Esophagus muscularis mucosa (tissue), 4 donors: ENCODE results near the gene BTG2.
A peak's percentile ranks its signal among the peaks of the same experiment; 100 is the strongest.

ENCODE experiments used
- EP300 ChIP-seq: sonication (generic); formaldehyde crosslinking; IDR thresholded peaks from one replicate; pipeline ENCODE4 v1.6.1; 2017; ENCODE audit warnings: antibody characterized with exemption
- POLR2A ChIP-seq: fragments of 450-650 bp; IDR thresholded peaks from one replicate; pipeline ENCODE4 v1.6.1; 2017; ENCODE audit warnings: antibody characterized with exemption, moderate library complexity, mild to moderate bottlenecking, low read depth
- POLR2AphosphoS5 ChIP-seq, 2 donors: sonication (generic); formaldehyde crosslinking; IDR thresholded peaks; one replicate each; pipeline ENCODE4 v1.6.1; 2017; ENCODE audit warnings: antibody characterized with exemption in 2 of 2
- TF ChIP-seq, protein P1 (sequence below), 3 experiments: fragments of 200-600 bp in 2 of 3; fragments of 450-650 bp in 1 of 3; sonication (generic) in 2 of 3; IDR thresholded peaks; one replicate each; pipeline ENCODE4 v1.5.1; 2017 to 2019; ENCODE audit warnings: antibody characterized with exemption in 3 of 3, mild to moderate bottlenecking in 2 of 3, moderate library complexity in 1 of 3

DNA sequence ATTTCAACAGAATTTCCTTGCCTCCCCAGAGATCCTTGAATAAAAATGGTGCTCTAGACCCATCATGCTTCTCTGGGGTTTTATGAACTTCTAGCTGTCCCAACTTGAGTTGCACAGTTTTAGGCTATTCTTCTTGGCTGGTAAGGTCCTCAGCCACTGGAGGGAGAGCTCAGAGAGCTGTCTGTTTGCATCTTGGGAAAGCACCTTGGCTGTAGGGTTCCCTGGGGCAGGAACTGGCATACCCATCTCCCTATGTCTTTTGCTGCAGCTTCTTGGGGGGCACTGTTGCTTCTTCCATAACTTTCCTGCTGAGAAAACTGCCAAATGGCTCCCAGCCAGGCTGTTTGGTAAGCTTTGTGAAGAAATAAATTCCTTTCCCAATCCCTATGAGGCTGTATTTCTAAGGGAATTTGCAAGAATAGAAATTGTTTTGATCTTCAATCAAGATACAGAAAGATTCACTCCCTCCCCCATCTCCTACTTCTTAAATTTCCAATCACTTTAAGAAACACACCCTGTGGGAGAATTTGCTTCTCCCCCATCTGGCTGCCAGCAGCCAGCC is 53.8 kb downstream of the BTG2 start:
- TF ChIP-seq, protein P1, sequence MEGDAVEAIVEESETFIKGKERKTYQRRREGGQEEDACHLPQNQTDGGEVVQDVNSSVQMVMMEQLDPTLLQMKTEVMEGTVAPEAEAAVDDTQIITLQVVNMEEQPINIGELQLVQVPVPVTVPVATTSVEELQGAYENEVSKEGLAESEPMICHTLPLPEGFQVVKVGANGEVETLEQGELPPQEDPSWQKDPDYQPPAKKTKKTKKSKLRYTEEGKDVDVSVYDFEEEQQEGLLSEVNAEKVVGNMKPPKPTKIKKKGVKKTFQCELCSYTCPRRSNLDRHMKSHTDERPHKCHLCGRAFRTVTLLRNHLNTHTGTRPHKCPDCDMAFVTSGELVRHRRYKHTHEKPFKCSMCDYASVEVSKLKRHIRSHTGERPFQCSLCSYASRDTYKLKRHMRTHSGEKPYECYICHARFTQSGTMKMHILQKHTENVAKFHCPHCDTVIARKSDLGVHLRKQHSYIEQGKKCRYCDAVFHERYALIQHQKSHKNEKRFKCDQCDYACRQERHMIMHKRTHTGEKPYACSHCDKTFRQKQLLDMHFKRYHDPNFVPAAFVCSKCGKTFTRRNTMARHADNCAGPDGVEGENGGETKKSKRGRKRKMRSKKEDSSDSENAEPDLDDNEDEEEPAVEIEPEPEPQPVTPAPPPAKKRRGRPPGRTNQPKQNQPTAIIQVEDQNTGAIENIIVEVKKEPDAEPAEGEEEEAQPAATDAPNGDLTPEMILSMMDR (IDR thresholded peaks at IDR 0.05): no peak
- TF ChIP-seq POLR2AphosphoS5 (IDR thresholded peaks at IDR 0.05) (peak in 1 of 2 donors; percentile 13), POLR2A (no peak), EP300 (no peak)
